ENCODE data around the gene HMCN1.

HMCN1 gene

GRCh38 chr1:186073697-186074096 lies 339.5 kb downstream of the HMCN1 start:
- no peak for TF ChIP-seq TAF1 (IDR thresholded peaks at IDR 0.05; ENCODE audit: borderline replicate concordance, insufficient read depth, low read length)
- no peak for TF ChIP-seq SIN3A (IDR thresholded peaks at IDR 0.05; ENCODE audit: borderline replicate concordance, insufficient read depth, low read length)
- no peak for TF ChIP-seq FOXP2 (optimal IDR thresholded peaks at IDR 0.05; ENCODE audit: borderline replicate concordance, extremely low read depth, extremely low read length, insufficient read depth)

- TF ChIP-seq POLR2AphosphoS5 (IDR thresholded peaks at IDR 0.05; ENCODE audit: low read depth, low read length): no peak
- no peak for TF ChIP-seq REST (IDR thresholded peaks at IDR 0.05; ENCODE audit: insufficient read depth in 1 of 2, low read depth in 2 of 2, low read length in 2 of 2)
- no peak for TF ChIP-seq FOXP2 (optimal IDR thresholded peaks at IDR 0.05; ENCODE audit: borderline replicate concordance, extremely low read depth, extremely low read length, insufficient read depth)
- no peak for TF ChIP-seq SIN3A (IDR thresholded peaks at IDR 0.05; ENCODE audit: borderline replicate concordance, insufficient read depth, low read length)
- TF ChIP-seq TAF1 (IDR thresholded peaks at IDR 0.05; ENCODE audit: borderline replicate concordance, insufficient read depth, low read length): no peak
Observed at GRCh38 chr1:186076006-186076405, 341.8 kb downstream of the HMCN1 start.

GRCh38 chr1:186078245-186078644 lies 344.1 kb downstream of the HMCN1 start:
- TF ChIP-seq TAF1 (IDR thresholded peaks at IDR 0.05; ENCODE audit: borderline replicate concordance, insufficient read depth, low read length) (no peak), SIN3A (IDR thresholded peaks at IDR 0.05; ENCODE audit: borderline replicate concordance, insufficient read depth, low read length) (no peak), POLR2AphosphoS5 (IDR thresholded peaks at IDR 0.05; ENCODE audit: low read depth, low read length) (no peak), REST (IDR thresholded peaks at IDR 0.05; ENCODE audit: insufficient read depth in 1 of 2, low read depth in 2 of 2, low read length in 2 of 2) (no peak), FOXP2 (optimal IDR thresholded peaks at IDR 0.05; ENCODE audit: borderline replicate concordance, extremely low read depth, extremely low read length, insufficient read depth) (no peak)

- no peak for TF ChIP-seq FOXP2 (optimal IDR thresholded peaks at IDR 0.05; ENCODE audit: borderline replicate concordance, extremely low read depth, extremely low read length, insufficient read depth)
- no peak for TF ChIP-seq REST (IDR thresholded peaks at IDR 0.05; ENCODE audit: insufficient read depth in 1 of 2, low read depth in 2 of 2, low read length in 2 of 2)
- TF ChIP-seq SIN3A (IDR thresholded peaks at IDR 0.05; ENCODE audit: borderline replicate concordance, insufficient read depth, low read length): no peak
- TF ChIP-seq POLR2AphosphoS5 (IDR thresholded peaks at IDR 0.05; ENCODE audit: low read depth, low read length): no peak
- TF ChIP-seq TAF1 (IDR thresholded peaks at IDR 0.05; ENCODE audit: borderline replicate concordance, insufficient read depth, low read length): no peak
Observed at GRCh38 chr1:186079084-186079684, 345.0 kb downstream of the HMCN1 start.

GRCh38 chr1:186082235-186082937 lies 348.2 kb downstream of the HMCN1 start:
- TF ChIP-seq TAF1 (IDR thresholded peaks at IDR 0.05; ENCODE audit: borderline replicate concordance, insufficient read depth, low read length) (no peak), FOXP2 (optimal IDR thresholded peaks at IDR 0.05; ENCODE audit: borderline replicate concordance, extremely low read depth, extremely low read length, insufficient read depth) (peak; percentile 61), REST (IDR thresholded peaks at IDR 0.05; ENCODE audit: insufficient read depth in 1 of 2, low read depth in 2 of 2, low read length in 2 of 2) (no peak; a peak in 1 of 4 replicates), POLR2AphosphoS5 (IDR thresholded peaks at IDR 0.05; ENCODE audit: low read depth, low read length) (no peak), SIN3A (IDR thresholded peaks at IDR 0.05; ENCODE audit: borderline replicate concordance, insufficient read depth, low read length) (0 out of 2 replicates have a peak, but pooled peaks have one; percentile 40)
